HepG2 (cell line): Measurements from ENCODE around the gene ZNF74. TPM values are rescaled to one million over a fixed set of nuclear protein-coding genes. Genes with fewer than 3 reads are reported as not detected.

ENCODE experiments used
- ARNT ChIP-seq: fragments of 450-650 bp; IDR thresholded peaks from 2 replicates; pipeline ENCODE4 v1.6.1; 2017
- ATF1 ChIP-seq: IDR thresholded peaks from 2 replicates; pipeline ENCODE4 v1.6.1; 2016; ENCODE audit warnings: mild to moderate bottlenecking, control low read depth
- BRCA1 ChIP-seq: sonication (generic); formaldehyde crosslinking; IDR thresholded peaks from 2 replicates; pipeline ENCODE4 v1.4.0; 2020; ENCODE audit warnings: missing genetic modification reagents
- FOXO4 ChIP-seq: sonication (generic); formaldehyde crosslinking; conservative IDR thresholded peaks from 2 replicates; pipeline ENCODE4 v1.8.1; 2023; ENCODE audit warnings: missing genetic modification reagents
- KAT7 ChIP-seq: IDR thresholded peaks from 2 replicates; pipeline ENCODE4 v1.6.1; 2018; ENCODE audit warnings: borderline replicate concordance, missing compliant biosample characterization
- NCOA5 ChIP-seq: sonication (generic); formaldehyde crosslinking; IDR thresholded peaks from 2 replicates; pipeline ENCODE4 v1.4.0; 2020; ENCODE audit warnings: missing genetic modification reagents
- NFYC ChIP-seq: IDR thresholded peaks from 2 replicates; pipeline ENCODE4 v1.6.1; 2016; ENCODE audit warnings: missing genetic modification reagents, missing compliant biosample characterization
- PATZ1 ChIP-seq: sonication (generic); formaldehyde crosslinking; IDR thresholded peaks from 2 replicates; pipeline ENCODE4 v1.4.0; 2020; ENCODE audit warnings: missing genetic modification reagents
- PCBP1 ChIP-seq: fragments of 200-400 bp; formaldehyde crosslinking; IDR thresholded peaks from 2 replicates; pipeline ENCODE4 v1.6.1; 2017; ENCODE audit warnings: mild to moderate bottlenecking, low read depth, low read length, borderline replicate concordance
- RBFOX2 ChIP-seq: fragments of 200-400 bp; formaldehyde crosslinking; IDR thresholded peaks from 2 replicates; pipeline ENCODE4 v1.6.1; 2017; ENCODE audit warnings: low read depth, mild to moderate bottlenecking, low read length
- RFX1 ChIP-seq: fragments of 450-650 bp; IDR thresholded peaks from 2 replicates; pipeline ENCODE4 v1.6.1; 2017
- ZBTB4 ChIP-seq: sonication (generic); formaldehyde crosslinking; IDR thresholded peaks from 2 replicates; pipeline ENCODE4 v1.4.0; 2020; ENCODE audit warnings: missing genetic modification reagents, mild to moderate bottlenecking, borderline replicate concordance
- ZMYM4 ChIP-seq: sonication (generic); formaldehyde crosslinking; IDR thresholded peaks from 2 replicates; pipeline ENCODE4 v1.8.1; 2023; ENCODE audit warnings: mild to moderate bottlenecking, missing genetic modification reagents
- ZNF180 ChIP-seq: sonication (generic); formaldehyde crosslinking; IDR thresholded peaks from 2 replicates; pipeline ENCODE4 v1.4.0; 2020; ENCODE audit warnings: low read depth, missing genetic modification reagents, borderline replicate concordance
- ZNF205 ChIP-seq: IDR thresholded peaks from 2 replicates; pipeline ENCODE4 v1.6.1; 2018; ENCODE audit warnings: missing biosample characterization, missing genetic modification reagents
- ZNF335 ChIP-seq: sonication (generic); formaldehyde crosslinking; IDR thresholded peaks from 2 replicates; pipeline ENCODE4 v1.4.0; 2020; ENCODE audit warnings: missing genetic modification reagents
- ZNF44 ChIP-seq: sonication (generic); formaldehyde crosslinking; IDR thresholded peaks from 2 replicates; pipeline ENCODE4 v1.5.1; 2020; ENCODE audit warnings: mild to moderate bottlenecking, missing genetic modification reagents
- ZNF737 ChIP-seq: sonication (generic); formaldehyde crosslinking; IDR thresholded peaks from 2 replicates; pipeline ENCODE4 v1.5.0; 2020; ENCODE audit warnings: missing genetic modification reagents, mild to moderate bottlenecking, borderline replicate concordance
- ZNF775 ChIP-seq: sonication (generic); formaldehyde crosslinking; IDR thresholded peaks from 2 replicates; pipeline ENCODE4 v1.4.0; 2020; ENCODE audit warnings: missing genetic modification reagents, mild to moderate bottlenecking, moderate library complexity, borderline replicate concordance
- ZNF850 ChIP-seq: sonication (generic); formaldehyde crosslinking; conservative IDR thresholded peaks from 2 replicates; pipeline ENCODE4 v1.9.0; 2021; ENCODE audit warnings: mild to moderate bottlenecking, missing genetic modification reagents
- ZSCAN25 ChIP-seq: sonication (generic); formaldehyde crosslinking; IDR thresholded peaks from 2 replicates; pipeline ENCODE4 v1.8.0; 2022; ENCODE audit warnings: mild to moderate bottlenecking, missing genetic modification reagents
- polyA plus RNA-seq, 8 experiments: library from polyadenylated mRNA; depleted of rRNA in 3 of 8; stranded (reverse) in 7 of 8; unstranded in 1 of 8; fragments of >200 nt; fragmentation: Illumina TruSeq in 4 of 8; extraction: Trizol in 4 of 8; gene quantifications; 2 replicates each; pipeline versions ENCODE4 v1.2.1 to v1.2.3, GENCODE V29; 2011 to 2016; ENCODE audit warnings: low read depth in 4 of 8, missing spikeins in 1 of 8, mixed read lengths in 1 of 8; ENCODE audit not compliant: insufficient read depth in 1 of 8
- total RNA-seq, 5 experiments: library from RNA; depleted of rRNA; stranded (reverse); fragments of >200 nt; fragmentation: Illumina TruSeq; extraction: Trizol; gene quantifications; 2 replicates each; pipeline ENCODE4 v1.2.3, GENCODE V29; 2016; ENCODE audit warnings: low read depth in 1 of 5
- TF ChIP-seq, protein P1 (sequence below): sonication (generic); formaldehyde crosslinking; IDR thresholded peaks from 2 replicates; pipeline ENCODE4 v1.8.1; 2023; ENCODE audit warnings: mild to moderate bottlenecking, missing genetic modification reagents, borderline replicate concordance
- TF ChIP-seq, protein P2 (sequence below): sonication (generic); formaldehyde crosslinking; IDR thresholded peaks from 2 replicates; pipeline ENCODE4 v1.4.0; 2020; ENCODE audit warnings: mild to moderate bottlenecking, missing genetic modification reagents
- TF ChIP-seq, protein P3 (sequence below): sonication (generic); formaldehyde crosslinking; IDR thresholded peaks from 2 replicates; pipeline ENCODE4 v1.8.1; 2023; ENCODE audit warnings: missing genetic modification reagents, inconsistent platforms, borderline replicate concordance

The ZNF74 gene
- total and polyA plus RNA-seq, 2 of the 13 experiments (the other 11 are each of a cell fraction or from before 2014, with no cell fraction given), result 6.3 to 9.1 TPM

GRCh38 chr22:20418211-20418788, 24.3 kb downstream of the ZNF74 start (continued):
- TF ChIP-seq ZBTB4 (CRISPR knock-in tag) (no peak), ZNF44 (CRISPR knock-in tag) (no peak), NFYC (CRISPR knock-in tag) (no peak), ZNF775 (CRISPR knock-in tag) (no peak), PATZ1 (CRISPR knock-in tag) (peak; percentile 61), BRCA1 (no peak), RBFOX2 (no peak), ZNF335 (CRISPR knock-in tag) (no peak), PCBP1 (no peak), ZNF737 (CRISPR knock-in tag) (no peak), ZMYM4 (CRISPR knock-in tag) (0 out of 2 replicates have a peak, but pooled peaks have one; percentile 16), NCOA5 (CRISPR knock-in tag) (no peak), ZNF850 (no peak), KAT7 (CRISPR knock-in tag) (no peak), ATF1 (CRISPR knock-in tag) (no peak), ZSCAN25 (CRISPR knock-in tag) (no peak; the same call in 1 of the 2 replicates), ZNF180 (CRISPR knock-in tag) (no peak), ZNF205 (CRISPR knock-in tag) (no peak), FOXO4 (CRISPR knock-in tag) (no peak), RFX1 (no peak), ARNT (no peak)
- TF ChIP-seq, protein P1, sequence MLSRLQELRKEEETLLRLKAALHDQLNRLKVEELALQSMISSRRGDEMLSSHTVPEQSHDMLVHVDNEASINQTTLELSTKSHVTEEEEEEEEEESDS (CRISPR knock-in tag), result no peak
- TF ChIP-seq, protein P2, sequence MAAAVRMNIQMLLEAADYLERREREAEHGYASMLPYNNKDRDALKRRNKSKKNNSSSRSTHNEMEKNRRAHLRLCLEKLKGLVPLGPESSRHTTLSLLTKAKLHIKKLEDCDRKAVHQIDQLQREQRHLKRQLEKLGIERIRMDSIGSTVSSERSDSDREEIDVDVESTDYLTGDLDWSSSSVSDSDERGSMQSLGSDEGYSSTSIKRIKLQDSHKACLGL (CRISPR knock-in tag), result peak; percentile 78
- TF ChIP-seq, protein P3, sequence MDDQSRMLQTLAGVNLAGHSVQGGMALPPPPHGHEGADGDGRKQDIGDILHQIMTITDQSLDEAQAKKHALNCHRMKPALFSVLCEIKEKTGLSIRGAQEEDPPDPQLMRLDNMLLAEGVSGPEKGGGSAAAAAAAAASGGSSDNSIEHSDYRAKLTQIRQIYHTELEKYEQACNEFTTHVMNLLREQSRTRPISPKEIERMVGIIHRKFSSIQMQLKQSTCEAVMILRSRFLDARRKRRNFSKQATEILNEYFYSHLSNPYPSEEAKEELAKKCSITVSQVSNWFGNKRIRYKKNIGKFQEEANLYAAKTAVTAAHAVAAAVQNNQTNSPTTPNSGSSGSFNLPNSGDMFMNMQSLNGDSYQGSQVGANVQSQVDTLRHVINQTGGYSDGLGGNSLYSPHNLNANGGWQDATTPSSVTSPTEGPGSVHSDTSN, result no peak
